HCT116 (cell line): ENCODE measurements around the gene EFR3B. TPM values are rescaled to one million over a fixed set of nuclear protein-coding genes. Genes with fewer than 3 reads are reported as not detected.

Experiments used
- ATAC-seq: fragments of 200-7000 bp; cut with Tn5 transposase; 2 replicates; pipeline ENCODE4 v1.9.1; 2020; ENCODE audit warnings: mild to moderate bottlenecking, moderate library complexity
- BruUV-seq: library from RNA; stranded (reverse); fragments of 400-500 nt; replicated peaks from 2 replicates; lab custom pipeline; 2021; lab: Mats Ljungman, UMichigan
- CTCF ChIA-PET: fragments of 300-600 bp; sonication (Branson Sonifier 250); formaldehyde crosslinking; loops from one replicate; lab custom pipeline; 2021; ENCODE audit warnings: antibody characterized with exemption; lab: Charles Lee
- POLR2A ChIA-PET: fragments of 300-600, 350-600 bp; sonication (Branson Sonifier 250); formaldehyde crosslinking; loops from one replicate; lab custom pipeline; 2021; ENCODE audit warnings: antibody characterized with exemption; lab: Charles Lee
- RAD21 ChIA-PET, 2 experiments: fragments of 300-600 bp; sonication (Branson Sonifier 250); formaldehyde crosslinking; loops; one replicate each; lab custom pipeline; 2023; ENCODE audit warnings: low total read pairs in 2 of 2; ENCODE audit not compliant: uncharacterized antibody in 2 of 2, unreplicated experiment in 2 of 2, low non-redundant PET in 1 of 2; lab: Charles Lee
- DNase-seq: peaks from one replicate; pipeline ENCODE4 v3.0.0-alpha.2; 2010; ENCODE audit warnings: low read depth, low spot score
- H2AFZ ChIP-seq: fragments of 200-600 bp; shearing (Covaris generic), sonication (generic); 2 replicates; pipeline ENCODE4 v1.6.1; 2017; ENCODE audit warnings: low read depth, mixed run types, mixed read lengths, antibody characterized with exemption, low read length; ENCODE audit not compliant: poor library complexity, severe bottlenecking
- H3K27ac ChIP-seq: 2 replicates; pipeline ENCODE4 v1.5.1; 2012; ENCODE audit warnings: low read depth, low read length
- H3K27me3 ChIP-seq: fragments of 200-600 bp; sonication (generic); 2 replicates; pipeline ENCODE4 v1.6.1; 2016; ENCODE audit warnings: mixed run types, low read length, mixed read lengths; ENCODE audit not compliant: insufficient read depth
- H3K36me3 ChIP-seq, 2 experiments: fragments of 200-500 bp in 1 of 2; fragments of 200-600 bp in 1 of 2; sonication (Bioruptor generic) in 1 of 2; sonication (generic) in 1 of 2; 2 replicates each; pipeline versions ENCODE4 v1.5.1 to v1.6.1; 2014 to 2016; ENCODE audit warnings: low read length in 2 of 2, inconsistent platforms in 1 of 2, mixed read lengths in 1 of 2, mixed run types in 1 of 2; ENCODE audit not compliant: insufficient read depth in 2 of 2, control insufficient read depth in 1 of 2
- H3K4me1 ChIP-seq, 2 experiments: fragments of 200-600 bp in 1 of 2; sonication (generic) in 1 of 2; 2 replicates each; pipeline versions ENCODE4 v1.5.1 to v1.6.1; 2012 to 2017; ENCODE audit warnings: low read length in 2 of 2, inconsistent platforms in 1 of 2, mild to moderate bottlenecking in 1 of 2, mixed read lengths in 1 of 2, mixed run types in 1 of 2, moderate library complexity in 1 of 2; ENCODE audit not compliant: insufficient read depth in 2 of 2, control insufficient read depth in 1 of 2
- H3K4me2 ChIP-seq: fragments of 200-600 bp; sonication (generic); 2 replicates; pipeline ENCODE4 v1.6.1; 2017; ENCODE audit warnings: mixed run types, low read length, mixed read lengths
- H3K4me3 ChIP-seq, 2 experiments: fragments of 200-600 bp in 1 of 2; sonication (generic) in 1 of 2; replicated peaks in 1 of 2; 2 replicates each; pipeline ENCODE4 v1.5.1; 2011 to 2016; ENCODE audit warnings: low read length in 2 of 2, control low read depth in 1 of 2, low read depth in 1 of 2, mild to moderate bottlenecking in 1 of 2, mixed read lengths in 1 of 2, mixed run types in 1 of 2
- H3K79me2 ChIP-seq: fragments of 200-600 bp; sonication (generic); 2 replicates; pipeline ENCODE4 v1.6.1; 2017; ENCODE audit warnings: mild to moderate bottlenecking, mixed run types, low read length, moderate library complexity, mixed read lengths; ENCODE audit not compliant: insufficient read depth
- H3K9ac ChIP-seq: fragments of 200-600 bp; sonication (generic); 2 replicates; pipeline ENCODE4 v1.6.1; 2016; ENCODE audit warnings: low read length, mixed read lengths
- H3K9me2 ChIP-seq: fragments of 200-600 bp; sonication (generic), shearing (Covaris generic); 2 replicates; pipeline ENCODE4 v1.6.1; 2017; ENCODE audit warnings: mixed run types, mild to moderate bottlenecking, moderate library complexity; ENCODE audit not compliant: insufficient read depth
- H3K9me3 ChIP-seq, 2 experiments: fragments of 200-500 bp in 1 of 2; fragments of 200-600 bp in 1 of 2; sonication (Bioruptor generic) in 1 of 2; sonication (generic) in 1 of 2; 2 replicates each; pipeline ENCODE4 v1.6.1; 2014 to 2017; ENCODE audit warnings: low read length in 2 of 2, mixed read lengths in 2 of 2, inconsistent platforms in 1 of 2, low read depth in 1 of 2, mild to moderate bottlenecking in 1 of 2, mixed run types in 1 of 2, moderate library complexity in 1 of 2; ENCODE audit not compliant: control insufficient read depth in 1 of 2, insufficient read depth in 1 of 2
- H4K20me1 ChIP-seq: fragments of 200-600 bp; sonication (generic), shearing (Covaris generic); 2 replicates; pipeline ENCODE4 v1.6.1; 2017; ENCODE audit warnings: mixed run types, mild to moderate bottlenecking, moderate library complexity; ENCODE audit not compliant: insufficient read depth
- CTCF ChIP-seq, 3 experiments: fragments of 200-600 bp in 1 of 3; sonication (generic) in 1 of 3; IDR thresholded peaks in 2 of 3; conservative IDR thresholded peaks in 1 of 3; 2 replicates each; pipeline ENCODE4 v1.5.1; 2012 to 2017; ENCODE audit warnings: low read depth in 2 of 3, low read length in 2 of 3, antibody characterized with exemption in 1 of 3, borderline replicate concordance in 1 of 3, control low read depth in 1 of 3, mild to moderate bottlenecking in 1 of 3, mixed read lengths in 1 of 3, mixed run types in 1 of 3, moderate library complexity in 1 of 3; ENCODE audit not compliant: insufficient read depth in 1 of 3
- EGR1 ChIP-seq: IDR thresholded peaks from 2 replicates; pipeline ENCODE4 v1.6.1; 2012; ENCODE audit warnings: low read depth
- MAX ChIP-seq: IDR thresholded peaks from 2 replicates; pipeline ENCODE4 v1.6.1; 2012
- REST ChIP-seq: IDR thresholded peaks from 2 replicates; pipeline ENCODE4 v1.6.1; 2012; ENCODE audit warnings: low read depth
- SIN3A ChIP-seq: IDR thresholded peaks from 2 replicates; pipeline ENCODE4 v1.6.1; 2012; ENCODE audit warnings: low read depth
- SP1 ChIP-seq: IDR thresholded peaks from 2 replicates; pipeline ENCODE4 v1.6.1; 2012; ENCODE audit warnings: low read depth
- ZBTB33 ChIP-seq: IDR thresholded peaks from 2 replicates; pipeline ENCODE4 v1.6.1; 2011; ENCODE audit warnings: mild to moderate bottlenecking, low read length, moderate library complexity; ENCODE audit not compliant: insufficient replicate concordance; ENCODE audit errors: extremely low read depth
- intact Hi-C: fragments of 100-400 bp; cut with micrococcal nuclease; formaldehyde crosslinking; loops from 2 replicates; pipeline ENCODE4 v1.10.0; 2022
- total RNA-seq: library from RNA; stranded (reverse); gene quantifications from one replicate; pipeline ENCODE4 v1.2.1, GENCODE V29; 2021; ENCODE audit not compliant: unreplicated experiment

EFR3B gene
- total RNA-seq, 1 experiment from 2014 or later = 0.96 TPM

- intact Hi-C loops = loop anchor here (2.0 to 5.0 kb wide), 2 partner anchors 370 to 787 kb away; no protein-coding TSS in a partner anchor
- ATAC-seq = no peak
- H3K9me2 ChIP-seq = no peaks in the 10 kb centered on the region
- H3K4me2 ChIP-seq = no peak overlapping the region
- H3K27ac ChIP-seq = no peak overlapping the region
- no peak for TF ChIP-seq SP1
- TF ChIP-seq MAX = no peak
- no peak for TF ChIP-seq ZBTB33
- TF ChIP-seq REST = no peak
- TF ChIP-seq CTCF (IDR thresholded peaks at IDR 0.05 in 2 of 3, conservative IDR thresholded peaks at IDR 0.05 in 1 of 3; ENCODE audit: borderline replicate concordance in 1 of 3, insufficient read depth in 1 of 3, low read depth in 2 of 3, low read length in 2 of 3) = no peak
- TF ChIP-seq SIN3A = no peak
- TF ChIP-seq EGR1 = no peak
- 0 out of 4 replicates have a peak, but pooled peaks cover 0 to 4% of the 10 kb centered on the region in 2 experiments for H3K4me1 ChIP-seq
- no peaks in the 10 kb centered on the region for H3K79me2 ChIP-seq
- no peaks in the 10 kb centered on the region for H3K27me3 ChIP-seq
- no peak for DNase-seq
- H3K36me3 ChIP-seq = no peaks in the 10 kb centered on the region
- no peak overlapping the region for H3K4me3 ChIP-seq
- POLR2A ChIA-PET = no interaction called here
- CTCF ChIA-PET = interaction anchor here (0.7 to 3.1 kb wide), 5 partner anchors 31 to 367 kb away, joined by 3 to 24 read pairs (median 3); no protein-coding TSS in a partner anchor
- no TSS peak for BruUV-seq
- H4K20me1 ChIP-seq = no peaks in the 10 kb centered on the region
- no peaks in the 10 kb centered on the region for H3K9me3 ChIP-seq
- no peak overlapping the region for H3K9ac ChIP-seq
- RAD21 ChIA-PET = no interaction called here
- H2AFZ ChIP-seq = no peak overlapping the region
These were observed 155.7 kb downstream of the EFR3B start for GRCh38 chr2:25197336-25198208.
